ENCODE results near the gene EFCAB6.

GRCh38 chr22:43740587-43741270 is 71.4 kb downstream of the EFCAB6 start:
- TF ChIP-seq, protein P1, sequence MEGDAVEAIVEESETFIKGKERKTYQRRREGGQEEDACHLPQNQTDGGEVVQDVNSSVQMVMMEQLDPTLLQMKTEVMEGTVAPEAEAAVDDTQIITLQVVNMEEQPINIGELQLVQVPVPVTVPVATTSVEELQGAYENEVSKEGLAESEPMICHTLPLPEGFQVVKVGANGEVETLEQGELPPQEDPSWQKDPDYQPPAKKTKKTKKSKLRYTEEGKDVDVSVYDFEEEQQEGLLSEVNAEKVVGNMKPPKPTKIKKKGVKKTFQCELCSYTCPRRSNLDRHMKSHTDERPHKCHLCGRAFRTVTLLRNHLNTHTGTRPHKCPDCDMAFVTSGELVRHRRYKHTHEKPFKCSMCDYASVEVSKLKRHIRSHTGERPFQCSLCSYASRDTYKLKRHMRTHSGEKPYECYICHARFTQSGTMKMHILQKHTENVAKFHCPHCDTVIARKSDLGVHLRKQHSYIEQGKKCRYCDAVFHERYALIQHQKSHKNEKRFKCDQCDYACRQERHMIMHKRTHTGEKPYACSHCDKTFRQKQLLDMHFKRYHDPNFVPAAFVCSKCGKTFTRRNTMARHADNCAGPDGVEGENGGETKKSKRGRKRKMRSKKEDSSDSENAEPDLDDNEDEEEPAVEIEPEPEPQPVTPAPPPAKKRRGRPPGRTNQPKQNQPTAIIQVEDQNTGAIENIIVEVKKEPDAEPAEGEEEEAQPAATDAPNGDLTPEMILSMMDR (IDR thresholded peaks at IDR 0.05): no peak
- no peak for TF ChIP-seq EZH2 (IDR thresholded peaks at IDR 0.05; ENCODE audit: borderline replicate concordance, insufficient read depth, low read depth, low read length, poor library complexity, severe bottlenecking)
